Left hindlimb (tissue), 1 donor: ENCODE measurements around the gene AMN.

Experiments
- DNase-seq: peaks from one replicate; pipeline ENCODE4 v3.0.0-alpha.2; 2018

AMN gene

GRCh38 chr14:102969901-102970300, 47.4 kb downstream of the AMN start:
- DNase-seq, result no peak

GRCh38 chr14:102970496-102970895, 48.0 kb downstream of the AMN start:
- DNase-seq, result no peak

GRCh38 chr14:102971314-102971713, 48.9 kb downstream of the AMN start:
- DNase-seq, result no peak

- no peak for DNase-seq
Observed at GRCh38 chr14:102971836-102972606, 49.6 kb downstream of the AMN start.

- DNase-seq, result no peak
Observed at GRCh38 chr14:102973706-102974285, 51.3 kb downstream of the AMN start.

- no peak for DNase-seq
Observed at GRCh38 chr14:102975662-102976061, 53.2 kb downstream of the AMN start.

GRCh38 chr14:102977475-102977874, 55.0 kb downstream of the AMN start:
- no peak for DNase-seq

GRCh38 chr14:102979406-102979805, 56.9 kb downstream of the AMN start:
- no peak for DNase-seq

- no peak for DNase-seq
Observed at GRCh38 chr14:102980409-102980810, 57.9 kb downstream of the AMN start.
